Adrenal gland (tissue), 5 donors: ENCODE measurements around the gene LMNA.

Experiments used
- CTCF ChIP-seq, 6 experiments: fragments of 450-650 bp in 4 of 6; fragments of 200-600 bp in 2 of 6; sonication (generic) in 1 of 6; IDR thresholded peaks; 1 replicate in 5 of 6; 2 replicates in 1 of 6; pipeline versions ENCODE4 v1.5.1 to v1.8.0; 2016 to 2021; ENCODE audit warnings: antibody characterized with exemption in 6 of 6, mild to moderate bottlenecking in 2 of 6, moderate library complexity in 1 of 6
- POLR2A ChIP-seq, 2 donors: fragments of 450-650 bp; IDR thresholded peaks; one replicate each; pipeline ENCODE4 v1.6.1; 2017; ENCODE audit warnings: antibody characterized with exemption in 2 of 2, mild to moderate bottlenecking in 2 of 2, moderate library complexity in 1 of 2
- donor health status: DM: no; HTN: no; CAD: no.

- no peak for TF ChIP-seq POLR2A (IDR thresholded peaks at IDR 0.05)
- no peak for TF ChIP-seq CTCF (IDR thresholded peaks at IDR 0.05)
Measured at GRCh38 chr1:156081917-156082308, 32.6 kb upstream of the LMNA start.
